ENCODE data around the gene TADA1.

GRCh38 chr1:166903232-166903631, 27.2 kb upstream of the TADA1 start:
- no peak for TF ChIP-seq POLR2A (IDR thresholded peaks at IDR 0.05; ENCODE audit: low read depth, low read length)
- no peak for TF ChIP-seq POLR2AphosphoS5 (IDR thresholded peaks at IDR 0.05; ENCODE audit: low read depth, low read length)
- TF ChIP-seq TAF1 (IDR thresholded peaks at IDR 0.05; ENCODE audit: borderline replicate concordance, low read depth, low read length), result no peak
